Measurements from ENCODE around the gene TULP1. TPM values are rescaled to one million over a fixed set of nuclear protein-coding genes. Genes with fewer than 3 reads are reported as not detected.

TULP1 gene
- total and polyA plus RNA-seq, 2 of the 13 experiments (the other 11 are each of a cell fraction or from before 2014, with no cell fraction given), result not detected

DNA sequence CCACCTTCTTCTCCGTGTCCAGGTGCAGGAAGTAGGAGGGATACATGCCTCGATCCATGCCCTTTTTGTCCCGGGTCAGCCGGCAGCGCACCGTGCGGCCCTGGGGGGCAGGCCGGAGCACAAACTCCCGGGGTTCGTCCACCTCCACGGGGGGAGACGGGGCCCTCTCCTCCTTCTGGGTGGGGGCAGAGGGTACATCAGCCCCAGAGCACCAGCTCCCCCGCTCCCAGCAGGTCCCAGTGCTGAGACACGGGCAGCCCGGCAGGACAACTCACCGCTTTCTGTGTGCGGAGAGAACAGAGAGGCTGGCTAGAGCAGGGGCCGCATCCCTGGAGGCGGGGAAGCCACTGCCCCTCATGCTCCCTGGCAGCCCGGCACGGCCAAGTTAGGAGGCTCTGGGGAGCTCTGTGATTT, 6.7 kb downstream of the TULP1 start:
- DNase-seq (ENCODE audit: low spot score) (no peak), ATAC-seq (peak; percentile 61), FAIRE-seq (no peak)
- Histone ChIP-seq H3K27me3 (ENCODE audit: control insufficient read depth in 1 of 2, insufficient read depth in 2 of 2, low read length in 2 of 2) (peaks cover 12 to 65% of the 10 kb centered on the region in 2 experiments), H2AFZ (ENCODE audit: low read length) (no peak overlapping the region), H3K4me2 (ENCODE audit: low read depth, low read length) (peak overlapping the region; percentile 75), H3K4me3 (replicated peaks in 1 of 3; ENCODE audit: insufficient read depth in 1 of 3, low read depth in 2 of 3, low read length in 3 of 3) (peak overlapping the region; percentile 36 to 68 (median 40); a peak in 5 of 6 replicates), H3K36me3 (replicated peaks in 1 of 2; ENCODE audit: control insufficient read depth in 1 of 2, insufficient read depth in 2 of 2, low read length in 2 of 2) (no peaks in the 10 kb centered on the region), H3K4me1 (ENCODE audit: insufficient read depth, low read length) (peaks cover 30% of the 10 kb centered on the region), H3K9me3 (ENCODE audit: low read length) (no peaks in the 10 kb centered on the region), H3K79me2 (ENCODE audit: insufficient read depth, low read length) (no peaks in the 10 kb centered on the region), H3K27ac (ENCODE audit: extremely low read length, insufficient read depth, low read length) (no peak overlapping the region), H3K9ac (ENCODE audit: insufficient read depth, low read depth, low read length) (peak overlapping the region; percentile 24; the same call in 1 of the 2 replicates), H4K20me1 (ENCODE audit: insufficient read depth, low read length) (no peaks in the 10 kb centered on the region)
- CTCF ChIA-PET (ENCODE audit: low intra/inter-chr PET ratio, low total read pairs), result no interaction called here
- WGBS (ENCODE audit: low lambda C conversion rate), result 1% methylated on average over 17 of the region's 21 CpGs
- in situ Hi-C loops (cut with HindIII; ENCODE audit: extremely low pct_ligation_motif_present, low pct_unique_long_range_greater_than_20kb) (no loop called here), intact Hi-C loops (cut with micrococcal nuclease; ENCODE audit: unreplicated experiment) (no loop called here)
- no TSS peak for BruUV-seq (replicated peaks)
- POLR2A ChIA-PET, result interaction anchor here (0.5 to 2.7 kb wide), 3 partner anchors 9 to 187 kb away, joined by 3 to 10 read pairs (median 3); partner anchors contain the start of gene TEAD3
- TF ChIP-seq, protein P1, sequence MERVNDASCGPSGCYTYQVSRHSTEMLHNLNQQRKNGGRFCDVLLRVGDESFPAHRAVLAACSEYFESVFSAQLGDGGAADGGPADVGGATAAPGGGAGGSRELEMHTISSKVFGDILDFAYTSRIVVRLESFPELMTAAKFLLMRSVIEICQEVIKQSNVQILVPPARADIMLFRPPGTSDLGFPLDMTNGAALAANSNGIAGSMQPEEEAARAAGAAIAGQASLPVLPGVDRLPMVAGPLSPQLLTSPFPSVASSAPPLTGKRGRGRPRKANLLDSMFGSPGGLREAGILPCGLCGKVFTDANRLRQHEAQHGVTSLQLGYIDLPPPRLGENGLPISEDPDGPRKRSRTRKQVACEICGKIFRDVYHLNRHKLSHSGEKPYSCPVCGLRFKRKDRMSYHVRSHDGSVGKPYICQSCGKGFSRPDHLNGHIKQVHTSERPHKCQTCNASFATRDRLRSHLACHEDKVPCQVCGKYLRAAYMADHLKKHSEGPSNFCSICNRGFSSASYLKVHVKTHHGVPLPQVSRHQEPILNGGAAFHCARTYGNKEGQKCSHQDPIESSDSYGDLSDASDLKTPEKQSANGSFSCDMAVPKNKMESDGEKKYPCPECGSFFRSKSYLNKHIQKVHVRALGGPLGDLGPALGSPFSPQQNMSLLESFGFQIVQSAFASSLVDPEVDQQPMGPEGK (CRISPR knock-in tag; IDR thresholded peaks at IDR 0.05), result peak; percentile 64; the same call in 1 of the 2 replicates
- TF ChIP-seq, protein P2, sequence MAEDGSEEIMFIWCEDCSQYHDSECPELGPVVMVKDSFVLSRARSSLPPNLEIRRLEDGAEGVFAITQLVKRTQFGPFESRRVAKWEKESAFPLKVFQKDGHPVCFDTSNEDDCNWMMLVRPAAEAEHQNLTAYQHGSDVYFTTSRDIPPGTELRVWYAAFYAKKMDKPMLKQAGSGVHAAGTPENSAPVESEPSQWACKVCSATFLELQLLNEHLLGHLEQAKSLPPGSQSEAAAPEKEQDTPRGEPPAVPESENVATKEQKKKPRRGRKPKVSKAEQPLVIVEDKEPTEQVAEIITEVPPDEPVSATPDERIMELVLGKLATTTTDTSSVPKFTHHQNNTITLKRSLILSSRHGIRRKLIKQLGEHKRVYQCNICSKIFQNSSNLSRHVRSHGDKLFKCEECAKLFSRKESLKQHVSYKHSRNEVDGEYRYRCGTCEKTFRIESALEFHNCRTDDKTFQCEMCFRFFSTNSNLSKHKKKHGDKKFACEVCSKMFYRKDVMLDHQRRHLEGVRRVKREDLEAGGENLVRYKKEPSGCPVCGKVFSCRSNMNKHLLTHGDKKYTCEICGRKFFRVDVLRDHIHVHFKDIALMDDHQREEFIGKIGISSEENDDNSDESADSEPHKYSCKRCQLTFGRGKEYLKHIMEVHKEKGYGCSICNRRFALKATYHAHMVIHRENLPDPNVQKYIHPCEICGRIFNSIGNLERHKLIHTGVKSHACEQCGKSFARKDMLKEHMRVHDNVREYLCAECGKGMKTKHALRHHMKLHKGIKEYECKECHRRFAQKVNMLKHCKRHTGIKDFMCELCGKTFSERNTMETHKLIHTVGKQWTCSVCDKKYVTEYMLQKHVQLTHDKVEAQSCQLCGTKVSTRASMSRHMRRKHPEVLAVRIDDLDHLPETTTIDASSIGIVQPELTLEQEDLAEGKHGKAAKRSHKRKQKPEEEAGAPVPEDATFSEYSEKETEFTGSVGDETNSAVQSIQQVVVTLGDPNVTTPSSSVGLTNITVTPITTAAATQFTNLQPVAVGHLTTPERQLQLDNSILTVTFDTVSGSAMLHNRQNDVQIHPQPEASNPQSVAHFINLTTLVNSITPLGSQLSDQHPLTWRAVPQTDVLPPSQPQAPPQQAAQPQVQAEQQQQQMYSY (CRISPR knock-in tag; IDR thresholded peaks at IDR 0.05), result no peak
- TF ChIP-seq, protein P3, sequence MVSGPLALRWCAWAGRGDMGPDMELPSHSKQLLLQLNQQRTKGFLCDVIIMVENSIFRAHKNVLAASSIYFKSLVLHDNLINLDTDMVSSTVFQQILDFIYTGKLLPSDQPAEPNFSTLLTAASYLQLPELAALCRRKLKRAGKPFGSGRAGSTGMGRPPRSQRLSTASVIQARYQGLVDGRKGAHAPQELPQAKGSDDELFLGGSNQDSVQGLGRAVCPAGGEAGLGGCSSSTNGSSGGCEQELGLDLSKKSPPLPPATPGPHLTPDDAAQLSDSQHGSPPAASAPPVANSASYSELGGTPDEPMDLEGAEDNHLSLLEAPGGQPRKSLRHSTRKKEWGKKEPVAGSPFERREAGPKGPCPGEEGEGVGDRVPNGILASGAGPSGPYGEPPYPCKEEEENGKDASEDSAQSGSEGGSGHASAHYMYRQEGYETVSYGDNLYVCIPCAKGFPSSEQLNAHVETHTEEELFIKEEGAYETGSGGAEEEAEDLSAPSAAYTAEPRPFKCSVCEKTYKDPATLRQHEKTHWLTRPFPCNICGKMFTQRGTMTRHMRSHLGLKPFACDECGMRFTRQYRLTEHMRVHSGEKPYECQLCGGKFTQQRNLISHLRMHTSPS (CRISPR knock-in tag; IDR thresholded peaks at IDR 0.05; ENCODE audit: low read depth), result no peak
- TF ChIP-seq, protein P4, sequence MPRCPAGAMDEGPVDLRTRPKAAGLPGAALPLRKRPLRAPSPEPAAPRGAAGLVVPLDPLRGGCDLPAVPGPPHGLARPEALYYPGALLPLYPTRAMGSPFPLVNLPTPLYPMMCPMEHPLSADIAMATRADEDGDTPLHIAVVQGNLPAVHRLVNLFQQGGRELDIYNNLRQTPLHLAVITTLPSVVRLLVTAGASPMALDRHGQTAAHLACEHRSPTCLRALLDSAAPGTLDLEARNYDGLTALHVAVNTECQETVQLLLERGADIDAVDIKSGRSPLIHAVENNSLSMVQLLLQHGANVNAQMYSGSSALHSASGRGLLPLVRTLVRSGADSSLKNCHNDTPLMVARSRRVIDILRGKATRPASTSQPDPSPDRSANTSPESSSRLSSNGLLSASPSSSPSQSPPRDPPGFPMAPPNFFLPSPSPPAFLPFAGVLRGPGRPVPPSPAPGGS (CRISPR knock-in tag; IDR thresholded peaks at IDR 0.05), result peak; percentile 33; the same call in 1 of the 2 replicates
- TF ChIP-seq, protein P5, sequence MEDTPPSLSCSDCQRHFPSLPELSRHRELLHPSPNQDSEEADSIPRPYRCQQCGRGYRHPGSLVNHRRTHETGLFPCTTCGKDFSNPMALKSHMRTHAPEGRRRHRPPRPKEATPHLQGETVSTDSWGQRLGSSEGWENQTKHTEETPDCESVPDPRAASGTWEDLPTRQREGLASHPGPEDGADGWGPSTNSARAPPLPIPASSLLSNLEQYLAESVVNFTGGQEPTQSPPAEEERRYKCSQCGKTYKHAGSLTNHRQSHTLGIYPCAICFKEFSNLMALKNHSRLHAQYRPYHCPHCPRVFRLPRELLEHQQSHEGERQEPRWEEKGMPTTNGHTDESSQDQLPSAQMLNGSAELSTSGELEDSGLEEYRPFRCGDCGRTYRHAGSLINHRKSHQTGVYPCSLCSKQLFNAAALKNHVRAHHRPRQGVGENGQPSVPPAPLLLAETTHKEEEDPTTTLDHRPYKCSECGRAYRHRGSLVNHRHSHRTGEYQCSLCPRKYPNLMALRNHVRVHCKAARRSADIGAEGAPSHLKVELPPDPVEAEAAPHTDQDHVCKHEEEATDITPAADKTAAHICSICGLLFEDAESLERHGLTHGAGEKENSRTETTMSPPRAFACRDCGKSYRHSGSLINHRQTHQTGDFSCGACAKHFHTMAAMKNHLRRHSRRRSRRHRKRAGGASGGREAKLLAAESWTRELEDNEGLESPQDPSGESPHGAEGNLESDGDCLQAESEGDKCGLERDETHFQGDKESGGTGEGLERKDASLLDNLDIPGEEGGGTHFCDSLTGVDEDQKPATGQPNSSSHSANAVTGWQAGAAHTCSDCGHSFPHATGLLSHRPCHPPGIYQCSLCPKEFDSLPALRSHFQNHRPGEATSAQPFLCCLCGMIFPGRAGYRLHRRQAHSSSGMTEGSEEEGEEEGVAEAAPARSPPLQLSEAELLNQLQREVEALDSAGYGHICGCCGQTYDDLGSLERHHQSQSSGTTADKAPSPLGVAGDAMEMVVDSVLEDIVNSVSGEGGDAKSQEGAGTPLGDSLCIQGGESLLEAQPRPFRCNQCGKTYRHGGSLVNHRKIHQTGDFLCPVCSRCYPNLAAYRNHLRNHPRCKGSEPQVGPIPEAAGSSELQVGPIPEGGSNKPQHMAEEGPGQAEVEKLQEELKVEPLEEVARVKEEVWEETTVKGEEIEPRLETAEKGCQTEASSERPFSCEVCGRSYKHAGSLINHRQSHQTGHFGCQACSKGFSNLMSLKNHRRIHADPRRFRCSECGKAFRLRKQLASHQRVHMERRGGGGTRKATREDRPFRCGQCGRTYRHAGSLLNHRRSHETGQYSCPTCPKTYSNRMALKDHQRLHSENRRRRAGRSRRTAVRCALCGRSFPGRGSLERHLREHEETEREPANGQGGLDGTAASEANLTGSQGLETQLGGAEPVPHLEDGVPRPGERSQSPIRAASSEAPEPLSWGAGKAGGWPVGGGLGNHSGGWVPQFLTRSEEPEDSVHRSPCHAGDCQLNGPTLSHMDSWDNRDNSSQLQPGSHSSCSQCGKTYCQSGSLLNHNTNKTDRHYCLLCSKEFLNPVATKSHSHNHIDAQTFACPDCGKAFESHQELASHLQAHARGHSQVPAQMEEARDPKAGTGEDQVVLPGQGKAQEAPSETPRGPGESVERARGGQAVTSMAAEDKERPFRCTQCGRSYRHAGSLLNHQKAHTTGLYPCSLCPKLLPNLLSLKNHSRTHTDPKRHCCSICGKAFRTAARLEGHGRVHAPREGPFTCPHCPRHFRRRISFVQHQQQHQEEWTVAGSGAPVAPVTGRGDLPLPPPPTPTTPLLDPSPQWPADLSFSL (CRISPR knock-in tag; IDR thresholded peaks at IDR 0.05), result no peak
- no peak for TF ChIP-seq SOX6 (IDR thresholded peaks at IDR 0.05)
- TF ChIP-seq SOX6 (CRISPR knock-in tag; IDR thresholded peaks at IDR 0.05), result no peak
